ENCODE results near the gene LETM1. TPM values are rescaled to one million over a fixed set of nuclear protein-coding genes. Genes with fewer than 3 reads are reported as not detected.

Gene LETM1
- total and polyA plus RNA-seq, 4 donors = 12.2 to 46.9 (median 24.1) TPM

DNA sequence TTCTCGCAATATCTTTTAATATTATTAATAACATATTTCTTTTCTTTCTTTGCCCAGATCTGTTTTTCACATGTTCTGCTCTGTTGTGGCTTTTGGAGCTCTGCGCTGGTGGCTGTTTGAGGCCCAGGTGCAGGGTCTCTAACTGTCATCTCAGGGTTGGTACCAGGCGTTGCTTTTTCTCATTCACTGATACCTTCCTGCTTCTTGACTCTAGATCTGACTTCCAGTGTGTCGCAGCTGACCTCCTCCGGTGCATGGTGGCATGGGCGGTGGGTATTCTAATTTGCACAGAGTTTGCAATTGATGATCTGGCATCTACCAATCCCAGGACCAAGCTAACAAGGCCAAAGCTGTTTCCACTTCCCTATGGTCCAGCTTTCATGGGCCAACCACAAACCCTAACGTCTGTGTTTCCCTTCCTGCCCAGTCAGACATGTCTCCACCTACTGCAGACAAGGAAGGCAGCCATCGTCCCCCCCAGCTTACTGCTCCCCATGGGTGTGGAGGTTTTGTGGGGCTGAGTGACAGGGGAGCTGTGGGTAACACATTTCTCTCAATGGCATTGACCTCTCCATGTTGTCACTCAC, 25.2 kb downstream of the LETM1 start:
- 90% methylated on average over 8 of the region's 8 CpGs for WGBS
- no peak overlapping the region for H3K9ac ChIP-seq (ENCODE audit: low read depth in 1 of 2, low read length in 2 of 2)
- no peak overlapping the region for H3K27ac ChIP-seq (ENCODE audit: low read depth in 1 of 2, low read length in 2 of 2)
- DNase-seq (ENCODE audit: low spot score) = no peak
- no peak overlapping the region for H3K4me3 ChIP-seq (ENCODE audit: low read depth in 1 of 3, low read length in 3 of 3)
- peaks cover 15 to 58% (median 34%) of the 10 kb centered on the region in 4 donors for H3K36me3 ChIP-seq (ENCODE audit: control insufficient read depth in 4 of 4, insufficient read depth in 3 of 4, low read depth in 1 of 4, low read length in 3 of 4)
- no peaks in the 10 kb centered on the region for H3K9me3 ChIP-seq (ENCODE audit: control insufficient read depth in 4 of 4, low read length in 3 of 4)
- no peaks in the 10 kb centered on the region for H3K4me1 ChIP-seq (ENCODE audit: control insufficient read depth in 4 of 4, insufficient read depth in 4 of 4, low read length in 3 of 4)
- no peaks in the 10 kb centered on the region for H3K27me3 ChIP-seq (ENCODE audit: control insufficient read depth in 4 of 4, insufficient read depth in 4 of 4, low read length in 3 of 4)
- no peak for TF ChIP-seq FOXA2 (IDR thresholded peaks at IDR 0.05)
- TF ChIP-seq FOXA1 (IDR thresholded peaks at IDR 0.05) = no peak
- no peak for TF ChIP-seq SP1 (IDR thresholded peaks at IDR 0.05)
- TF ChIP-seq, protein P1, sequence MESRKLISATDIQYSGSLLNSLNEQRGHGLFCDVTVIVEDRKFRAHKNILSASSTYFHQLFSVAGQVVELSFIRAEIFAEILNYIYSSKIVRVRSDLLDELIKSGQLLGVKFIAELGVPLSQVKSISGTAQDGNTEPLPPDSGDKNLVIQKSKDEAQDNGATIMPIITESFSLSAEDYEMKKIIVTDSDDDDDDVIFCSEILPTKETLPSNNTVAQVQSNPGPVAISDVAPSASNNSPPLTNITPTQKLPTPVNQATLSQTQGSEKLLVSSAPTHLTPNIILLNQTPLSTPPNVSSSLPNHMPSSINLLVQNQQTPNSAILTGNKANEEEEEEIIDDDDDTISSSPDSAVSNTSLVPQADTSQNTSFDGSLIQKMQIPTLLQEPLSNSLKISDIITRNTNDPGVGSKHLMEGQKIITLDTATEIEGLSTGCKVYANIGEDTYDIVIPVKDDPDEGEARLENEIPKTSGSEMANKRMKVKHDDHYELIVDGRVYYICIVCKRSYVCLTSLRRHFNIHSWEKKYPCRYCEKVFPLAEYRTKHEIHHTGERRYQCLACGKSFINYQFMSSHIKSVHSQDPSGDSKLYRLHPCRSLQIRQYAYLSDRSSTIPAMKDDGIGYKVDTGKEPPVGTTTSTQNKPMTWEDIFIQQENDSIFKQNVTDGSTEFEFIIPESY (IDR thresholded peaks at IDR 0.05) = no peak
- no peak for TF ChIP-seq GABPA (IDR thresholded peaks at IDR 0.05 in 1 of 2, conservative IDR thresholded peaks at IDR 0.05 in 1 of 2)
- TF ChIP-seq, protein P2, sequence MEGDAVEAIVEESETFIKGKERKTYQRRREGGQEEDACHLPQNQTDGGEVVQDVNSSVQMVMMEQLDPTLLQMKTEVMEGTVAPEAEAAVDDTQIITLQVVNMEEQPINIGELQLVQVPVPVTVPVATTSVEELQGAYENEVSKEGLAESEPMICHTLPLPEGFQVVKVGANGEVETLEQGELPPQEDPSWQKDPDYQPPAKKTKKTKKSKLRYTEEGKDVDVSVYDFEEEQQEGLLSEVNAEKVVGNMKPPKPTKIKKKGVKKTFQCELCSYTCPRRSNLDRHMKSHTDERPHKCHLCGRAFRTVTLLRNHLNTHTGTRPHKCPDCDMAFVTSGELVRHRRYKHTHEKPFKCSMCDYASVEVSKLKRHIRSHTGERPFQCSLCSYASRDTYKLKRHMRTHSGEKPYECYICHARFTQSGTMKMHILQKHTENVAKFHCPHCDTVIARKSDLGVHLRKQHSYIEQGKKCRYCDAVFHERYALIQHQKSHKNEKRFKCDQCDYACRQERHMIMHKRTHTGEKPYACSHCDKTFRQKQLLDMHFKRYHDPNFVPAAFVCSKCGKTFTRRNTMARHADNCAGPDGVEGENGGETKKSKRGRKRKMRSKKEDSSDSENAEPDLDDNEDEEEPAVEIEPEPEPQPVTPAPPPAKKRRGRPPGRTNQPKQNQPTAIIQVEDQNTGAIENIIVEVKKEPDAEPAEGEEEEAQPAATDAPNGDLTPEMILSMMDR (IDR thresholded peaks at IDR 0.05; ENCODE audit: low read depth, low read length, missing input control) = no peak
- TF ChIP-seq JUND (IDR thresholded peaks at IDR 0.05) = no peak
- TF ChIP-seq NR2F2 (IDR thresholded peaks at IDR 0.05) = no peak
- TF ChIP-seq EGR1 (IDR thresholded peaks at IDR 0.05; ENCODE audit: low read depth in 2 of 2) = no peak
- TF ChIP-seq RAD21 (IDR thresholded peaks at IDR 0.05) = no peak
- TF ChIP-seq, protein P3, sequence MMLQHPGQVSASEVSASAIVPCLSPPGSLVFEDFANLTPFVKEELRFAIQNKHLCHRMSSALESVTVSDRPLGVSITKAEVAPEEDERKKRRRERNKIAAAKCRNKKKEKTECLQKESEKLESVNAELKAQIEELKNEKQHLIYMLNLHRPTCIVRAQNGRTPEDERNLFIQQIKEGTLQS (IDR thresholded peaks at IDR 0.05) = no peak
- TF ChIP-seq, protein P4, sequence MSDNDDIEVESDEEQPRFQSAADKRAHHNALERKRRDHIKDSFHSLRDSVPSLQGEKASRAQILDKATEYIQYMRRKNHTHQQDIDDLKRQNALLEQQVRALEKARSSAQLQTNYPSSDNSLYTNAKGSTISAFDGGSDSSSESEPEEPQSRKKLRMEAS (IDR thresholded peaks at IDR 0.05) = no peak
- TF ChIP-seq RXRA (IDR thresholded peaks at IDR 0.05) = no peak
- no peak for TF ChIP-seq HNF4G (IDR thresholded peaks at IDR 0.05)
- TF ChIP-seq, protein P5, sequence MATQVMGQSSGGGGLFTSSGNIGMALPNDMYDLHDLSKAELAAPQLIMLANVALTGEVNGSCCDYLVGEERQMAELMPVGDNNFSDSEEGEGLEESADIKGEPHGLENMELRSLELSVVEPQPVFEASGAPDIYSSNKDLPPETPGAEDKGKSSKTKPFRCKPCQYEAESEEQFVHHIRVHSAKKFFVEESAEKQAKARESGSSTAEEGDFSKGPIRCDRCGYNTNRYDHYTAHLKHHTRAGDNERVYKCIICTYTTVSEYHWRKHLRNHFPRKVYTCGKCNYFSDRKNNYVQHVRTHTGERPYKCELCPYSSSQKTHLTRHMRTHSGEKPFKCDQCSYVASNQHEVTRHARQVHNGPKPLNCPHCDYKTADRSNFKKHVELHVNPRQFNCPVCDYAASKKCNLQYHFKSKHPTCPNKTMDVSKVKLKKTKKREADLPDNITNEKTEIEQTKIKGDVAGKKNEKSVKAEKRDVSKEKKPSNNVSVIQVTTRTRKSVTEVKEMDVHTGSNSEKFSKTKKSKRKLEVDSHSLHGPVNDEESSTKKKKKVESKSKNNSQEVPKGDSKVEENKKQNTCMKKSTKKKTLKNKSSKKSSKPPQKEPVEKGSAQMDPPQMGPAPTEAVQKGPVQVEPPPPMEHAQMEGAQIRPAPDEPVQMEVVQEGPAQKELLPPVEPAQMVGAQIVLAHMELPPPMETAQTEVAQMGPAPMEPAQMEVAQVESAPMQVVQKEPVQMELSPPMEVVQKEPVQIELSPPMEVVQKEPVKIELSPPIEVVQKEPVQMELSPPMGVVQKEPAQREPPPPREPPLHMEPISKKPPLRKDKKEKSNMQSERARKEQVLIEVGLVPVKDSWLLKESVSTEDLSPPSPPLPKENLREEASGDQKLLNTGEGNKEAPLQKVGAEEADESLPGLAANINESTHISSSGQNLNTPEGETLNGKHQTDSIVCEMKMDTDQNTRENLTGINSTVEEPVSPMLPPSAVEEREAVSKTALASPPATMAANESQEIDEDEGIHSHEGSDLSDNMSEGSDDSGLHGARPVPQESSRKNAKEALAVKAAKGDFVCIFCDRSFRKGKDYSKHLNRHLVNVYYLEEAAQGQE (IDR thresholded peaks at IDR 0.05) = no peak

DNA sequence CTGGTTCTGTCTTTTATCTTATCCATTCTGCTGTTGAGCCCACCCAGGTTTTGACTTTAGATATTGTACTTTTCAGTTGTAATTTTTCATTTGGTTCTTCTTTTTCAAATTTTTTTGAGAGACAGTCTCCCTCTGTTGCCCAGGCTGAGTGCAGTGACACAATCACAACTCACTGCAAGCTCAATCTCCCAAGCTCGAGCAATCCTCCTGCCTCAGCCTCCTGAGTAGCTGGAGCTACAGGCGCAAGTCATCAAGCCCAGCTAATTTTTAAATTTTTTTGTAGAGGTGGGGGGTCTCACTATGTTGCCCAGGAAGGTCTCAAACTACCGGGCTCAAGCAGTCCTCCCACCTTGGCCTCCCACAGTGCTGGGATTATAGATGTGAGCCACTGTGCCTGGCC, 25.7 kb downstream of the LETM1 start:
- H3K9me3 ChIP-seq (ENCODE audit: control insufficient read depth in 4 of 4, low read length in 3 of 4) = no peaks in the 10 kb centered on the region
- H3K36me3 ChIP-seq (ENCODE audit: control insufficient read depth in 4 of 4, insufficient read depth in 3 of 4, low read depth in 1 of 4, low read length in 3 of 4) = peaks cover 12 to 59% (median 31%) of the 10 kb centered on the region in 4 donors
- H3K27me3 ChIP-seq (ENCODE audit: control insufficient read depth in 4 of 4, insufficient read depth in 4 of 4, low read length in 3 of 4) = no peaks in the 10 kb centered on the region
- no peak overlapping the region for H3K4me3 ChIP-seq (ENCODE audit: low read depth in 1 of 3, low read length in 3 of 3)
- no peak overlapping the region for H3K27ac ChIP-seq (ENCODE audit: low read depth in 1 of 2, low read length in 2 of 2)
- H3K9ac ChIP-seq (ENCODE audit: low read depth in 1 of 2, low read length in 2 of 2) = no peak overlapping the region
- no peaks in the 10 kb centered on the region for H3K4me1 ChIP-seq (ENCODE audit: control insufficient read depth in 4 of 4, insufficient read depth in 4 of 4, low read length in 3 of 4)
- DNase-seq (ENCODE audit: low spot score) = no peak
- WGBS = 95% methylated on average over 3 of the region's 3 CpGs
- TF ChIP-seq NR2F2 (IDR thresholded peaks at IDR 0.05) (no peak), FOXA2 (IDR thresholded peaks at IDR 0.05) (no peak), TAF1 (conservative IDR thresholded peaks at IDR 0.05) (no peak), HNF4G (IDR thresholded peaks at IDR 0.05) (no peak), FOXA1 (IDR thresholded peaks at IDR 0.05) (no peak), HNF4A (conservative IDR thresholded peaks at IDR 0.05) (no peak)
- TF ChIP-seq, protein P2 (IDR thresholded peaks at IDR 0.05; ENCODE audit: low read depth, low read length, missing input control) = no peak
- TF ChIP-seq, protein P4 (IDR thresholded peaks at IDR 0.05) = no peak
- TF ChIP-seq, protein P5 (IDR thresholded peaks at IDR 0.05) = no peak

Data from liver (tissue), 9 donors.